ENCODE data around the gene MYO3B.

MYO3B gene

GRCh38 chr2:170695521-170696410 lies 517.8 kb downstream of the MYO3B start:
- DNase-seq (ENCODE audit: low read depth in 2 of 2): no peak

GRCh38 chr2:170696948-170697347 lies 519.0 kb downstream of the MYO3B start:
- no peak for DNase-seq (ENCODE audit: low read depth in 2 of 2)

GRCh38 chr2:170701011-170701410 lies 523.1 kb downstream of the MYO3B start:
- DNase-seq (ENCODE audit: low read depth in 2 of 2): no peak

GRCh38 chr2:170703776-170704476 lies 526.0 kb downstream of the MYO3B start:
- DNase-seq (ENCODE audit: low read depth in 2 of 2): no peak
